Endothelial cell of umbilical vein (primary cell): ENCODE results near the gene FAM120A. TPM values are rescaled to one million over a fixed set of nuclear protein-coding genes. Genes with fewer than 3 reads are reported as not detected.

Experiments
- BruUV-seq: library from RNA; stranded (reverse); fragments of 400-500 nt; replicated peaks from 2 replicates; lab custom pipeline; 2021; lab: Mats Ljungman, UMichigan
- CTCF ChIA-PET: fragments of 300-600, 350-600 bp; sonication (Branson Sonifier 250); formaldehyde crosslinking; loops from one replicate; lab custom pipeline; 2021; ENCODE audit warnings: antibody characterized with exemption, inconsistent platforms; lab: Charles Lee
- POLR2A ChIA-PET: fragments of 300-600, 350-600 bp; sonication (Branson Sonifier 250); formaldehyde crosslinking; loops from one replicate; lab custom pipeline; 2021; ENCODE audit warnings: antibody characterized with exemption, inconsistent platforms; lab: Charles Lee
- DNase-seq: peaks from one replicate; pipeline ENCODE4 v3.0.0-alpha.2; 2011; ENCODE audit warnings: low read depth, low spot score
- FAIRE-seq: peaks from 2 replicates; lab custom pipeline; 2011; peaks lifted over from hg19 to GRCh38; lab: Jason Lieb, UNC
- H2AFZ ChIP-seq: 2 replicates; pipeline ENCODE4 v1.6.0; 2012; ENCODE audit warnings: low read depth, low read length, control low read depth, inconsistent platforms
- H3K27ac ChIP-seq: 2 replicates; pipeline ENCODE4 v1.5.1; 2011; ENCODE audit warnings: low read depth, mild to moderate bottlenecking, control low read depth, low read length, moderate library complexity; ENCODE audit not compliant: insufficient read depth
- H3K27me3 ChIP-seq, 2 experiments: 2 replicates each; pipeline versions ENCODE4 v1.6.0 to v1.6.1; 2011; ENCODE audit warnings: low read length in 2 of 2, mixed read lengths in 1 of 2; ENCODE audit not compliant: control insufficient read depth in 2 of 2, insufficient read depth in 2 of 2
- H3K36me3 ChIP-seq, 2 experiments: 2 replicates in 1 of 2; 3 replicates in 1 of 2; pipeline ENCODE4 v1.5.1; 2011; ENCODE audit warnings: low read length in 2 of 2, mild to moderate bottlenecking in 1 of 2, moderate library complexity in 1 of 2; ENCODE audit not compliant: control insufficient read depth in 2 of 2, insufficient read depth in 2 of 2; ENCODE audit errors: extremely low read depth in 1 of 2
- H3K4me1 ChIP-seq: 3 replicates; pipeline ENCODE4 v1.5.1; 2011; ENCODE audit warnings: mild to moderate bottlenecking, low read length; ENCODE audit not compliant: control insufficient read depth, insufficient read depth; ENCODE audit errors: extremely low read depth
- H3K4me2 ChIP-seq: 2 replicates; pipeline ENCODE4 v1.6.1; 2011; ENCODE audit warnings: low read length, control low read depth, mixed read lengths; ENCODE audit not compliant: insufficient read depth
- H3K4me3 ChIP-seq, 3 experiments: fragments of 200-600 bp in 1 of 3; sonication (generic), shearing (Covaris generic) in 1 of 3; replicated peaks in 1 of 3; 2 replicates each; pipeline ENCODE4 v1.5.1; 2011 to 2016; ENCODE audit warnings: control low read depth in 3 of 3, low read length in 3 of 3, mild to moderate bottlenecking in 2 of 3, inconsistent platforms in 1 of 3, low read depth in 1 of 3, moderate library complexity in 1 of 3; ENCODE audit not compliant: insufficient read depth in 1 of 3
- H3K79me2 ChIP-seq: 2 replicates; pipeline ENCODE4 v1.6.0; 2012; ENCODE audit warnings: low read length, inconsistent platforms; ENCODE audit not compliant: control insufficient read depth, insufficient read depth
- H3K9ac ChIP-seq: replicated peaks from 2 replicates; pipeline ENCODE3; 2011; ENCODE audit warnings: low read length, control low read depth; ENCODE audit not compliant: insufficient read depth; ENCODE audit errors: extremely low read depth
- H3K9me1 ChIP-seq: replicated peaks from 3 replicates; pipeline ENCODE4 v1.6.0; 2011; ENCODE audit warnings: mild to moderate bottlenecking, low read length; ENCODE audit not compliant: control insufficient read depth, insufficient read depth; ENCODE audit errors: extremely low read depth
- H3K9me3 ChIP-seq: replicated peaks from 2 replicates; pipeline ENCODE4 v1.5.1; 2012; ENCODE audit warnings: low read length, inconsistent platforms; ENCODE audit not compliant: control insufficient read depth, insufficient read depth
- H4K20me1 ChIP-seq: replicated peaks from 2 replicates; pipeline ENCODE3; 2011; ENCODE audit warnings: mild to moderate bottlenecking, low read length; ENCODE audit not compliant: control insufficient read depth, insufficient read depth; ENCODE audit errors: extremely low read depth
- EZH2 ChIP-seq: IDR thresholded peaks from 2 replicates; pipeline ENCODE4 v1.6.1; 2012; ENCODE audit warnings: borderline replicate concordance, low read depth, mild to moderate bottlenecking, moderate library complexity, low read length, inconsistent platforms; ENCODE audit not compliant: severe bottlenecking
- GATA2 ChIP-seq: IDR thresholded peaks from 2 replicates; pipeline ENCODE4 v1.7.0; 2011; ENCODE audit warnings: low read depth, mild to moderate bottlenecking, moderate library complexity, mixed read lengths, low read length; ENCODE audit not compliant: insufficient read length, insufficient read depth
- JUN ChIP-seq: IDR thresholded peaks from 2 replicates; pipeline ENCODE4 v1.6.1; 2011; ENCODE audit warnings: borderline replicate concordance, low read depth; ENCODE audit not compliant: insufficient read length, insufficient read depth
- MAX ChIP-seq: IDR thresholded peaks from 2 replicates; pipeline ENCODE4 v1.6.1; 2011; ENCODE audit not compliant: insufficient read depth, insufficient read length
- POLR2A ChIP-seq: IDR thresholded peaks from 2 replicates; pipeline ENCODE4 v1.6.1; 2012; ENCODE audit warnings: low read depth, mild to moderate bottlenecking, control low read depth, low read length
- POLR2AphosphoS5 ChIP-seq: IDR thresholded peaks from 2 replicates; pipeline ENCODE4 v1.6.1; 2012; ENCODE audit warnings: low read depth, mild to moderate bottlenecking, control low read depth, low read length, moderate library complexity; ENCODE audit not compliant: insufficient read depth
- dilution Hi-C: fragments of 300-500 bp; cut with MboI; formaldehyde crosslinking; loops from one replicate; pipeline ENCODE4 v1.15.0; 2019; ENCODE audit warnings: low sequenced_read_pairs; ENCODE audit not compliant: extremely low pct_ligation_motif_present
- intact Hi-C: fragments of 100-400 bp; cut with micrococcal nuclease; formaldehyde crosslinking; loops from one replicate; pipeline ENCODE4 v1.10.0; 2022
- polyA plus RNA-seq, 4 experiments: library from polyadenylated mRNA; depleted of rRNA in 3 of 4; stranded (reverse) in 3 of 4; unstranded in 1 of 4; fragments of >200 nt; gene quantifications; 2 replicates each; pipeline versions ENCODE4 v1.2.1 to v1.2.3, GENCODE V29; 2011 to 2012; ENCODE audit warnings: missing spikeins in 1 of 4
- total RNA-seq: library from RNA; stranded (reverse); gene quantifications from 2 replicates; pipeline ENCODE4 v1.2.3, GENCODE V29; 2021
- TF ChIP-seq, protein P1 (sequence below), 2 donors: IDR thresholded peaks; 1 replicate in 1 of 2; 2 replicates in 1 of 2; pipeline ENCODE4 v1.5.1; 2011; ENCODE audit warnings: low read length in 2 of 2, mild to moderate bottlenecking in 2 of 2, moderate library complexity in 2 of 2, control low read depth in 1 of 2, inconsistent platforms in 1 of 2, low read depth in 1 of 2; ENCODE audit not compliant: insufficient read depth in 1 of 2; ENCODE audit errors: extremely low read depth in 1 of 2

Gene FAM120A
- total and polyA plus RNA-seq, 2 donors (not counting 3 experiments of a cell fraction or from before 2014, with no cell fraction given), result 66.8 to 126 TPM

GRCh38 chr9:93573516-93573828 lies 122.0 kb downstream of the FAM120A start:
- dilution Hi-C loops (no loop called here), intact Hi-C loops (no loop called here)
- ChIA-PET POLR2A (no interaction called here), CTCF (no interaction called here)
- H3K27me3 ChIP-seq, result no peaks in the 10 kb centered on the region
- no peak for TF ChIP-seq JUN
- no peak for TF ChIP-seq EZH2
- no peak for TF ChIP-seq GATA2
- no peak for TF ChIP-seq POLR2A
- TF ChIP-seq MAX, result no peak
- TF ChIP-seq, protein P1, sequence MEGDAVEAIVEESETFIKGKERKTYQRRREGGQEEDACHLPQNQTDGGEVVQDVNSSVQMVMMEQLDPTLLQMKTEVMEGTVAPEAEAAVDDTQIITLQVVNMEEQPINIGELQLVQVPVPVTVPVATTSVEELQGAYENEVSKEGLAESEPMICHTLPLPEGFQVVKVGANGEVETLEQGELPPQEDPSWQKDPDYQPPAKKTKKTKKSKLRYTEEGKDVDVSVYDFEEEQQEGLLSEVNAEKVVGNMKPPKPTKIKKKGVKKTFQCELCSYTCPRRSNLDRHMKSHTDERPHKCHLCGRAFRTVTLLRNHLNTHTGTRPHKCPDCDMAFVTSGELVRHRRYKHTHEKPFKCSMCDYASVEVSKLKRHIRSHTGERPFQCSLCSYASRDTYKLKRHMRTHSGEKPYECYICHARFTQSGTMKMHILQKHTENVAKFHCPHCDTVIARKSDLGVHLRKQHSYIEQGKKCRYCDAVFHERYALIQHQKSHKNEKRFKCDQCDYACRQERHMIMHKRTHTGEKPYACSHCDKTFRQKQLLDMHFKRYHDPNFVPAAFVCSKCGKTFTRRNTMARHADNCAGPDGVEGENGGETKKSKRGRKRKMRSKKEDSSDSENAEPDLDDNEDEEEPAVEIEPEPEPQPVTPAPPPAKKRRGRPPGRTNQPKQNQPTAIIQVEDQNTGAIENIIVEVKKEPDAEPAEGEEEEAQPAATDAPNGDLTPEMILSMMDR (IDR thresholded peaks at IDR 0.05; ENCODE audit: extremely low read depth in 1 of 2, insufficient read depth in 1 of 2, low read depth in 1 of 2, low read length in 2 of 2), result no peak
- TF ChIP-seq POLR2AphosphoS5, result no peak
- H4K20me1 ChIP-seq, result no peaks in the 10 kb centered on the region
- no peaks in the 10 kb centered on the region for H3K9me3 ChIP-seq
- H2AFZ ChIP-seq, result no peak overlapping the region
- H3K4me2 ChIP-seq, result no peak overlapping the region
- H3K4me1 ChIP-seq, result peaks cover 7% of the 10 kb centered on the region
- H3K9me1 ChIP-seq, result no peaks in the 10 kb centered on the region
- DNase-seq (no peak), FAIRE-seq (no peak)
- H3K9ac ChIP-seq, result no peak overlapping the region
- H3K4me3 ChIP-seq, result no peak overlapping the region
- no TSS peak for BruUV-seq
- no peaks in the 10 kb centered on the region for H3K36me3 ChIP-seq
- no peak overlapping the region for H3K27ac ChIP-seq
- H3K79me2 ChIP-seq, result peaks cover 8% of the 10 kb centered on the region
